SK-N-SH treated with all-trans-retinoic acid at 6 μM for 48 hours (cell line): ENCODE data around the gene MYO5B.
"Not testable (repeated sequence)": the region's sequence is repeated elsewhere in the genome, so short reads cannot be mapped to it uniquely, and the experiment has no call there.

Experiments used
- ATAC-seq: fragments of 200-7000 bp; cut with Tn5 transposase; 3 replicates; pipeline ENCODE4 v1.9.1; 2020; ENCODE audit warnings: mild to moderate bottlenecking, moderate library complexity
- ARNTL ChIP-seq: fragments of 450-650 bp; formaldehyde crosslinking; IDR thresholded peaks from 2 replicates; pipeline ENCODE4 v1.5.0; 2020; ENCODE audit warnings: low read depth, mild to moderate bottlenecking, moderate library complexity, borderline replicate concordance
- BACH2 ChIP-seq: fragments of 250-450 bp; sonication (Bioruptor Pico); IDR thresholded peaks from 2 replicates; pipeline ENCODE4 v1.9.0; 2021; ENCODE audit warnings: mild to moderate bottlenecking, borderline replicate concordance
- CSRNP3 ChIP-seq: fragments of 250-450 bp; sonication (Bioruptor Pico); IDR thresholded peaks from 2 replicates; pipeline ENCODE4 v1.5.1; 2021; ENCODE audit warnings: mild to moderate bottlenecking, moderate library complexity
- ESRRG ChIP-seq: fragments of 250-450 bp; sonication (Bioruptor Pico); IDR thresholded peaks from 2 replicates; pipeline ENCODE4 v1.6.1; 2021; ENCODE audit warnings: mild to moderate bottlenecking
- GLIS3 ChIP-seq: fragments of 250-450 bp; sonication (Bioruptor Pico); IDR thresholded peaks from 2 replicates; pipeline ENCODE4 v1.5.0; 2020; ENCODE audit warnings: mild to moderate bottlenecking, moderate library complexity
- OSR1 ChIP-seq: fragments of 250-450 bp; sonication (Bioruptor Pico); IDR thresholded peaks from 2 replicates; pipeline ENCODE4 v1.8.0; 2022; ENCODE audit warnings: moderate library complexity, mild to moderate bottlenecking, inconsistent platforms
- PATZ1 ChIP-seq: fragments of 250-450 bp; sonication (Bioruptor Pico); IDR thresholded peaks from 2 replicates; pipeline ENCODE4 v1.8.0; 2020; ENCODE audit warnings: mild to moderate bottlenecking, moderate library complexity, borderline replicate concordance
- POU6F1 ChIP-seq: fragments of 250-450 bp; sonication (Bioruptor Pico); IDR thresholded peaks from 2 replicates; pipeline ENCODE4 v1.8.0; 2021; ENCODE audit warnings: low read depth, mild to moderate bottlenecking, moderate library complexity, borderline replicate concordance
- PPARA ChIP-seq: fragments of 250-450 bp; sonication (Bioruptor Pico); IDR thresholded peaks from 2 replicates; pipeline ENCODE4 v1.5.0; 2020; ENCODE audit warnings: mild to moderate bottlenecking, borderline replicate concordance
- RARB ChIP-seq: fragments of 250-450 bp; sonication (Bioruptor Pico); IDR thresholded peaks from 2 replicates; pipeline ENCODE4 v1.8.0; 2021; ENCODE audit warnings: mild to moderate bottlenecking, moderate library complexity
- SNAI2 ChIP-seq: fragments of 250-450 bp; sonication (Bioruptor Pico); IDR thresholded peaks from 2 replicates; pipeline ENCODE4 v1.5.0; 2020; ENCODE audit warnings: mild to moderate bottlenecking, moderate library complexity
- TCF4 ChIP-seq: fragments of 250-450 bp; sonication (Bioruptor Pico); IDR thresholded peaks from 2 replicates; pipeline ENCODE4 v1.8.0; 2021; ENCODE audit warnings: mild to moderate bottlenecking, moderate library complexity, borderline replicate concordance
- TOX ChIP-seq: fragments of 250-450 bp; sonication (Bioruptor Pico); IDR thresholded peaks from 2 replicates; pipeline ENCODE4 v1.8.0; 2021; ENCODE audit warnings: mild to moderate bottlenecking, moderate library complexity, borderline replicate concordance
- TSHZ2 ChIP-seq: fragments of 250-450 bp; sonication (Bioruptor Pico); IDR thresholded peaks from 2 replicates; pipeline ENCODE4 v1.5.0; 2020; ENCODE audit warnings: mild to moderate bottlenecking, moderate library complexity
- ZFP3 ChIP-seq: fragments of 250-450 bp; sonication (Bioruptor Pico); IDR thresholded peaks from 2 replicates; pipeline ENCODE4 v1.5.0; 2020; ENCODE audit warnings: mild to moderate bottlenecking, moderate library complexity
- ZFP30 ChIP-seq: fragments of 450-650 bp; formaldehyde crosslinking; IDR thresholded peaks from 2 replicates; pipeline ENCODE4 v1.5.0; 2022; ENCODE audit warnings: mild to moderate bottlenecking, moderate library complexity
- ZNF70 ChIP-seq: fragments of 450-650 bp; formaldehyde crosslinking; IDR thresholded peaks from 2 replicates; pipeline ENCODE4 v1.5.0; 2020; ENCODE audit warnings: mild to moderate bottlenecking, moderate library complexity

Gene MYO5B

GRCh38 chr18:49892148-49892924 is 302.6 kb downstream of the MYO5B start:
- TF ChIP-seq TOX (no peak), GLIS3 (CRISPR knock-in tag) (no peak), POU6F1 (CRISPR knock-in tag) (no peak), BACH2 (no peak), CSRNP3 (CRISPR knock-in tag) (no peak), OSR1 (CRISPR knock-in tag) (no peak), ARNTL (CRISPR knock-in tag) (no peak), ZNF70 (no peak)
- TF ChIP-seq, all 23 proteins: peak for 0
- ATAC-seq: no peak; the same call in 2 of the 3 replicates

GRCh38 chr18:49890041-49890440 is 304.9 kb downstream of the MYO5B start:
- ATAC-seq: no peak
- TF ChIP-seq ZNF70 (no peak), SNAI2 (CRISPR knock-in tag) (no peak), BACH2 (no peak), TCF4 (CRISPR knock-in tag) (no peak), OSR1 (CRISPR knock-in tag) (no peak), ARNTL (CRISPR knock-in tag) (no peak), PATZ1 (no peak), ESRRG (CRISPR knock-in tag) (no peak), TOX (no peak), ZFP3 (CRISPR knock-in tag) (no peak), RARB (no peak)
- TF ChIP-seq, all 23 proteins: peak for 0

GRCh38 chr18:49889552-49889951 is 305.4 kb downstream of the MYO5B start:
- not testable (repeated sequence) for ATAC-seq

- TF ChIP-seq PPARA (CRISPR knock-in tag) (no peak), ZNF70 (no peak), BACH2 (no peak), ZFP3 (CRISPR knock-in tag) (no peak), CSRNP3 (CRISPR knock-in tag) (no peak), TSHZ2 (no peak), ZFP30 (no peak), OSR1 (CRISPR knock-in tag) (no peak)
- ATAC-seq: no peak
Observed at GRCh38 chr18:49886891-49887764, 307.8 kb downstream of the MYO5B start.
